HG02763 (cell line): ENCODE measurements around the gene MAP6D1.
"Not testable (repeated sequence)": the region's sequence is repeated elsewhere in the genome, so short reads cannot be mapped to it uniquely, and the experiment has no call there.

ENCODE experiments used
- ATAC-seq: cut with Tn5 transposase; IDR thresholded peaks from one replicate; pipeline ENCODE4 v1.9.1; 2021; ENCODE audit warnings: mild to moderate bottlenecking, moderate library complexity; ENCODE audit not compliant: unreplicated experiment

MAP6D1 gene

GRCh38 chr3:183801601-183802000, 23.8 kb downstream of the MAP6D1 start:
- no peak for ATAC-seq

- no peak for ATAC-seq
Observed at GRCh38 chr3:183800243-183800863, 25.0 kb downstream of the MAP6D1 start.

- ATAC-seq: no peak
Observed at GRCh38 chr3:183799461-183799860, 25.9 kb downstream of the MAP6D1 start.

GRCh38 chr3:183797996-183798395, 27.4 kb downstream of the MAP6D1 start:
- no peak for ATAC-seq

GRCh38 chr3:183796372-183796771, 29.0 kb downstream of the MAP6D1 start:
- ATAC-seq: no peak

- ATAC-seq: no peak
Observed at GRCh38 chr3:183794452-183794851, 30.9 kb downstream of the MAP6D1 start.

- no peak for ATAC-seq
Observed at GRCh38 chr3:183792976-183793375, 32.4 kb downstream of the MAP6D1 start.

- no peak for ATAC-seq
Observed at GRCh38 chr3:183790700-183791099, 34.7 kb downstream of the MAP6D1 start.

GRCh38 chr3:183789826-183790225, 35.6 kb downstream of the MAP6D1 start:
- ATAC-seq: no peak

GRCh38 chr3:183784503-183784902, 40.9 kb downstream of the MAP6D1 start:
- not testable (repeated sequence) for ATAC-seq

- no peak for ATAC-seq
Observed at GRCh38 chr3:183782576-183783276, 42.7 kb downstream of the MAP6D1 start.

GRCh38 chr3:183781246-183781645, 44.1 kb downstream of the MAP6D1 start:
- no peak for ATAC-seq

- no peak for ATAC-seq
Observed at GRCh38 chr3:183779896-183780465, 45.4 kb downstream of the MAP6D1 start.

- ATAC-seq: no peak
Observed at GRCh38 chr3:183777016-183777618, 48.3 kb downstream of the MAP6D1 start.

- ATAC-seq: not testable (repeated sequence)
Observed at GRCh38 chr3:183776451-183776850, 48.9 kb downstream of the MAP6D1 start.

- no peak for ATAC-seq
Observed at GRCh38 chr3:183775781-183776180, 49.6 kb downstream of the MAP6D1 start.

- ATAC-seq: no peak
Observed at GRCh38 chr3:183774631-183775030, 50.7 kb downstream of the MAP6D1 start.

GRCh38 chr3:183769453-183769852, 55.9 kb downstream of the MAP6D1 start:
- no peak for ATAC-seq

- ATAC-seq: no peak
Observed at GRCh38 chr3:183768114-183768513, 57.3 kb downstream of the MAP6D1 start.

- peak; percentile 50 for ATAC-seq
Observed at GRCh38 chr3:183766745-183767606, 58.4 kb downstream of the MAP6D1 start.

- no peak for ATAC-seq
Observed at GRCh38 chr3:183766107-183766506, 59.3 kb downstream of the MAP6D1 start.
